GM19025 (cell line): Measurements from ENCODE around the gene SYNDIG1.

Experiments used
- ATAC-seq: cut with Tn5 transposase; IDR thresholded peaks from one replicate; pipeline ENCODE4 v1.9.1; 2021; ENCODE audit warnings: mild to moderate bottlenecking, low read depth, moderate library complexity; ENCODE audit not compliant: unreplicated experiment

The SYNDIG1 gene

GRCh38 chr20:24603454-24603853, 134.0 kb downstream of the SYNDIG1 start:
- no peak for ATAC-seq

GRCh38 chr20:24604966-24605665, 135.7 kb downstream of the SYNDIG1 start:
- ATAC-seq: no peak

GRCh38 chr20:24605937-24606455, 136.6 kb downstream of the SYNDIG1 start:
- ATAC-seq: no peak

GRCh38 chr20:24607402-24607801, 138.0 kb downstream of the SYNDIG1 start:
- no peak for ATAC-seq

GRCh38 chr20:24608926-24609667, 139.7 kb downstream of the SYNDIG1 start:
- ATAC-seq: peak; percentile 47

GRCh38 chr20:24609757-24610156, 140.3 kb downstream of the SYNDIG1 start:
- ATAC-seq: no peak

GRCh38 chr20:24610341-24611115, 141.1 kb downstream of the SYNDIG1 start:
- ATAC-seq: no peak

GRCh38 chr20:24611360-24612140, 142.1 kb downstream of the SYNDIG1 start:
- ATAC-seq: no peak

- no peak for ATAC-seq
Observed at GRCh38 chr20:24612799-24613775, 143.7 kb downstream of the SYNDIG1 start.

GRCh38 chr20:24614341-24614740, 144.9 kb downstream of the SYNDIG1 start:
- ATAC-seq: no peak

GRCh38 chr20:24615353-24615752, 145.9 kb downstream of the SYNDIG1 start:
- ATAC-seq: no peak

- no peak for ATAC-seq
Observed at GRCh38 chr20:24616258-24617079, 147.0 kb downstream of the SYNDIG1 start.

- no peak for ATAC-seq
Observed at GRCh38 chr20:24617080-24617432, 147.6 kb downstream of the SYNDIG1 start.

GRCh38 chr20:24617757-24618450, 148.5 kb downstream of the SYNDIG1 start:
- ATAC-seq: no peak

- ATAC-seq: no peak
Observed at GRCh38 chr20:24618739-24619138, 149.3 kb downstream of the SYNDIG1 start.

GRCh38 chr20:24619212-24619611, 149.8 kb downstream of the SYNDIG1 start:
- ATAC-seq: no peak

GRCh38 chr20:24620937-24621519, 151.6 kb downstream of the SYNDIG1 start:
- ATAC-seq: no peak
